ENCODE results near the gene CYP2C19. TPM values are rescaled to one million over a fixed set of nuclear protein-coding genes. Genes with fewer than 3 reads are reported as not detected.

CYP2C19 gene
- total and polyA plus RNA-seq, 9 of the 15 experiments (the other 6 are each of a cell fraction or from before 2014, with no cell fraction given) = not detected

DNA sequence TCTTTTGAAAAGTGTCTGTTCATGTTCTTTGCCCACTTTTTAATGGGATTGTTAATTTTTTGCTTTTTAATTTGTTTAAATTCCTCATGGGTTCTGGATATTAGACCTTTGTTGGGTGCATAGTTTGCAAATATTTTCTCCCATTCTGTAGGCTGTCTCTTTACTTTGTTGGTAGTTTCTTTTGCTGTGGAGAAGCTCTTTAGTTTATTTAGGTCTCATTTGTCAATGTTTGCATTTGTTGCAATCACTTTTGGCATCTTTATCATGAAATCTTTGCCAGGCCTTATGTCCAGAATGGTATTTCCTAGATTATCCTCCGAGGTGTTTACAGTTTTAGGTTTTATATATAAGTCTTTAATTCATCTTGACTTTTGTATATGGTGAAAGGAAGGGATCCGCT lies 23.9 kb upstream of the CYP2C19 start:
- no peaks in the 10 kb centered on the region for H3K27me3 ChIP-seq (ENCODE audit: control insufficient read depth in 2 of 2, insufficient read depth in 2 of 2, low read length in 2 of 2)
- no peak overlapping the region for H3K4me3 ChIP-seq
- H4K20me1 ChIP-seq (replicated peaks; ENCODE audit: control insufficient read depth, insufficient read depth, low read length) = no peaks in the 10 kb centered on the region
- FAIRE-seq (no peak), DNase-seq (ENCODE audit: extremely low read depth in 1 of 4, low spot score in 3 of 4) (no peak), ATAC-seq (no peak)
- no peaks in the 10 kb centered on the region for H3K79me2 ChIP-seq (ENCODE audit: control insufficient read depth, insufficient read depth, low read length)
- in situ Hi-C loops (cut with MboI) (no loop called here), intact Hi-C loops (cut with micrococcal nuclease) (no loop called here)
- BruUV-seq (replicated peaks) = no TSS peak
- no peaks in the 10 kb centered on the region for H3K4me1 ChIP-seq (replicated peaks in 1 of 2; ENCODE audit: control insufficient read depth in 2 of 2, insufficient read depth in 2 of 2, low read length in 2 of 2)
- H3K36me3 ChIP-seq (ENCODE audit: control insufficient read depth, insufficient read depth, low read length) = no peaks in the 10 kb centered on the region
- 0% methylated on average over 2 of the region's 2 CpGs for WGBS (ENCODE audit: insufficient coverage, low coverage, missing lambda C conversion rate)
- no peak overlapping the region for H2AFZ ChIP-seq (ENCODE audit: low read depth, low read length)
- ChIA-PET CTCF (ENCODE audit: low intra/inter-chr PET ratio) (no interaction called here), POLR2A (no interaction called here)
- no peak overlapping the region for H3K4me2 ChIP-seq (ENCODE audit: insufficient read depth, low read length)
- no peak overlapping the region for H3K9ac ChIP-seq (ENCODE audit: insufficient read depth in 1 of 2, low read depth in 2 of 2, low read length in 2 of 2)
- TF ChIP-seq ZFPM2 (CRISPR knock-in tag; IDR thresholded peaks at IDR 0.05) (no peak), NFE2 (IDR thresholded peaks at IDR 0.05; ENCODE audit: low read depth) (no peak), NR2F6 (CRISPR knock-in tag; IDR thresholded peaks at IDR 0.05) (no peak), PHF8 (IDR thresholded peaks at IDR 0.05; ENCODE audit: borderline replicate concordance, low read length) (no peak), TEAD4 (IDR thresholded peaks at IDR 0.05; ENCODE audit: low read length) (no peak), TEAD4 (CRISPR knock-in tag; IDR thresholded peaks at IDR 0.05; ENCODE audit: borderline replicate concordance) (no peak), ZNF395 (CRISPR knock-in tag; IDR thresholded peaks at IDR 0.05) (no peak), NCOA6 (IDR thresholded peaks at IDR 0.05) (no peak), ZNF778 (CRISPR knock-in tag; IDR thresholded peaks at IDR 0.05) (no peak), HNRNPK (IDR thresholded peaks at IDR 0.05; ENCODE audit: low read depth, low read length, poor library complexity, severe bottlenecking) (no peak), RBM39 (optimal IDR thresholded peaks at IDR 0.05; ENCODE audit: low read depth, low read length) (no peak), CCNT2 (IDR thresholded peaks at IDR 0.05; ENCODE audit: borderline replicate concordance, extremely low read depth, insufficient read length, low read depth, low read length) (no peak)
- TF ChIP-seq, protein P1, sequence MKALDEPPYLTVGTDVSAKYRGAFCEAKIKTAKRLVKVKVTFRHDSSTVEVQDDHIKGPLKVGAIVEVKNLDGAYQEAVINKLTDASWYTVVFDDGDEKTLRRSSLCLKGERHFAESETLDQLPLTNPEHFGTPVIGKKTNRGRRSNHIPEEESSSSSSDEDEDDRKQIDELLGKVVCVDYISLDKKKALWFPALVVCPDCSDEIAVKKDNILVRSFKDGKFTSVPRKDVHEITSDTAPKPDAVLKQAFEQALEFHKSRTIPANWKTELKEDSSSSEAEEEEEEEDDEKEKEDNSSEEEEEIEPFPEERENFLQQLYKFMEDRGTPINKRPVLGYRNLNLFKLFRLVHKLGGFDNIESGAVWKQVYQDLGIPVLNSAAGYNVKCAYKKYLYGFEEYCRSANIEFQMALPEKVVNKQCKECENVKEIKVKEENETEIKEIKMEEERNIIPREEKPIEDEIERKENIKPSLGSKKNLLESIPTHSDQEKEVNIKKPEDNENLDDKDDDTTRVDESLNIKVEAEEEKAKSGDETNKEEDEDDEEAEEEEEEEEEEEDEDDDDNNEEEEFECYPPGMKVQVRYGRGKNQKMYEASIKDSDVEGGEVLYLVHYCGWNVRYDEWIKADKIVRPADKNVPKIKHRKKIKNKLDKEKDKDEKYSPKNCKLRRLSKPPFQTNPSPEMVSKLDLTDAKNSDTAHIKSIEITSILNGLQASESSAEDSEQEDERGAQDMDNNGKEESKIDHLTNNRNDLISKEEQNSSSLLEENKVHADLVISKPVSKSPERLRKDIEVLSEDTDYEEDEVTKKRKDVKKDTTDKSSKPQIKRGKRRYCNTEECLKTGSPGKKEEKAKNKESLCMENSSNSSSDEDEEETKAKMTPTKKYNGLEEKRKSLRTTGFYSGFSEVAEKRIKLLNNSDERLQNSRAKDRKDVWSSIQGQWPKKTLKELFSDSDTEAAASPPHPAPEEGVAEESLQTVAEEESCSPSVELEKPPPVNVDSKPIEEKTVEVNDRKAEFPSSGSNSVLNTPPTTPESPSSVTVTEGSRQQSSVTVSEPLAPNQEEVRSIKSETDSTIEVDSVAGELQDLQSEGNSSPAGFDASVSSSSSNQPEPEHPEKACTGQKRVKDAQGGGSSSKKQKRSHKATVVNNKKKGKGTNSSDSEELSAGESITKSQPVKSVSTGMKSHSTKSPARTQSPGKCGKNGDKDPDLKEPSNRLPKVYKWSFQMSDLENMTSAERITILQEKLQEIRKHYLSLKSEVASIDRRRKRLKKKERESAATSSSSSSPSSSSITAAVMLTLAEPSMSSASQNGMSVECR (CRISPR knock-in tag; IDR thresholded peaks at IDR 0.05) = no peak
- no peaks in the 10 kb centered on the region for H3K9me1 ChIP-seq (ENCODE audit: control insufficient read depth, insufficient read depth, low read length)
- H3K9me3 ChIP-seq (replicated peaks; ENCODE audit: control insufficient read depth, insufficient read depth, low read depth, low read length) = no peaks in the 10 kb centered on the region
- H3K27ac ChIP-seq (ENCODE audit: extremely low read depth, low read depth, low read length) = no peak overlapping the region
